Measurements from ENCODE around the gene PPP1R14B.
A peak's percentile ranks its signal among the peaks of the same experiment; 100 is the strongest.

Gene PPP1R14B

DNA sequence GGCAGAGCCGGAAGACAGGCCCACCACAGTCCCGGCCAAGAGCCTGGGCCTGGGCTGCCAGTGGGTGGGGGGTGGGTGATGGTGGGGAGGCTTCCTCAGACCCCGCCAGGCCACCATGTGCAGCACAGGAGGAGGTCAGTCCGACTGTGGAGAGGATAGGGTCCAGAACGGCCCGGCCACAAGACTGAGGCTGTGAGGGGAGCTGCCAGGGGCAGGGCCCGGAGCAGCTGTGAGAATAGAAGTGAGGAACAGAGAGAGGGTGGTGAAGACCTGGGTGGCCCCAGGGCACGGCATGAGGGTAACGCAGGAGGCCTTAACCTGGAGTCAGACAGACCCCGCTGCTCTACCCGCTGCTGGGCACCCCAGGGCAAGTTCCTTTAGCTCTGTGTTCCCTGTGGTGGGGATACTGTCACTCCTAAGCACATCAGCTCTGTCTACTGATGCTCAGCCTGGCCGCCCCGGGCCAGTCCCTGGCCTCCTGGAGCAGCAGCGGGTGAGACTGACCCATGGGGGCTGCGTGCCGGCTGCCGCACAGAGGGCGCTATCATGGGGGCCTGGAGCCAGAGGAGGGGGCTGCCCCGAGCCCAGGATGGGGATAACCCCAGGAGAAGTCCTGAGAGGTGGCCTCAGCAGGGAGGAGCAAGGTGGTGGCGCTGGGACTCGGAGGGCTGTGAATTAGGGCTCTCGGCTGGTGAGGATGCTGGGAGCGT lies 38.5 kb downstream of the PPP1R14B start:
- no peak for DNase-seq

DNA sequence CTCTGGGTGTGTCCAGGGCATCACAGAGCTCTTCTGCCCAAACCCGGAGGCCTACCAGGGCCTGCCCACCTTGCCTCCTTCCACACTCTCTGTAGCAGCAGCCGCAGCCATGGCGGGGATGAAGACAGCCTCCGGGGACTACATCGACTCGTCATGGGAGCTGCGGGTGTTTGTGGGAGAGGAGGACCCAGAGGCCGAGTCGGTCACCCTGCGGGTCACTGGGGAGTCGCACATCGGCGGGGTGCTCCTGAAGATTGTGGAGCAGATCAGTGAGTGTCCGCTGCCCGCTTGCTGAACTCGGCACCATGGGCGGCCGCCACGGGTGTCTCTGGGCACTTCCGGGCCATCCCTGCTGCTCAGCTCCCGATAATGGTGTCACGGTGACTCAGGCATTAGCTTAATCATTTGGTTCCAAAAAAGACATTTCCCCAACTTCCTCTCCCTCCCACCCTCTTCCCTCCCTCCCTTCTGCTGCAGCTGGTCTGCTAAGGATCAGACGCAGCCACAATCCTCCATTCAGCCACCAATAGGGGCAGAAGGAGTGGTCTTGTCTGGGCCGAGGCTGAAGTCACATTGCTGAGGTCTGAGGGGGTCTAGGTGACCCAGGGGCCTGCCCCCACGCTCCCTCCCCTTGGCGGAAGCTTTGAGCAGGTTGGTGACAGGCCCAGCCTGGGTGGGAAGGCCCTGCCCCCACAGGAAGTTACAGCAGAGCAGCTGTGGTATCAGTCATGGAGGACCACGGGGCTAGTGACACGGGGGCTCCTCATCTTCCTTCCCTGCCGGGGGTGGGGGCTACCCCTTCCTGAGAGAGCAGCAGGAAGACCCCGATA lies 39.3 kb downstream of the PPP1R14B start:
- peak; percentile 87 for DNase-seq

- DNase-seq = peak; percentile 88
These were observed 40.1 kb downstream of the PPP1R14B start, which contains the start of gene FERMT3 for GRCh38 chr11:64206457-64207255. FERMT3 (plus strand) TSS chr11:64206721; CDS start chr11:64207365, 644 bp downstream.

- DNase-seq = peak; percentile 74
These were observed 42.2 kb downstream of the PPP1R14B start for GRCh38 chr11:64204464-64204989.

DNA sequence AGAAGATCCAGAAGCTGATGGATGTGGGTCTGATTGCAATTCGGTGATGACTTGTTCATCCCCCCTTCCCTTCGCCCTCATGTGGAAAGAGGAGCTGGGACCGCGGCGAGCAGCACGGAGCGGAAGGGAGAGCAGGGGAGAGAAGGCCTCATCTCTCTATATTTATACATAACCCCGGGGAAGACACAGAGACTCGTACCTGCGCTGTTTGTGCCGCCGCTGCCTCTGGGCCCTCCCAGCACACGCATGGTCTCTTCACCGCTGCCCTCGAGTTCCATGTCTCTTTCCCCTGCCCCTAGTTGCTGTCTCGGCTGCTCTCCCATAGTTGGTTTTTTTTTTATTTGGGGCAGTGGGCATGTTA lies 42.7 kb downstream of the PPP1R14B start:
- no peak for DNase-seq

- DNase-seq = no peak
These were observed 43.2 kb downstream of the PPP1R14B start for GRCh38 chr11:64203421-64204079.

DNA sequence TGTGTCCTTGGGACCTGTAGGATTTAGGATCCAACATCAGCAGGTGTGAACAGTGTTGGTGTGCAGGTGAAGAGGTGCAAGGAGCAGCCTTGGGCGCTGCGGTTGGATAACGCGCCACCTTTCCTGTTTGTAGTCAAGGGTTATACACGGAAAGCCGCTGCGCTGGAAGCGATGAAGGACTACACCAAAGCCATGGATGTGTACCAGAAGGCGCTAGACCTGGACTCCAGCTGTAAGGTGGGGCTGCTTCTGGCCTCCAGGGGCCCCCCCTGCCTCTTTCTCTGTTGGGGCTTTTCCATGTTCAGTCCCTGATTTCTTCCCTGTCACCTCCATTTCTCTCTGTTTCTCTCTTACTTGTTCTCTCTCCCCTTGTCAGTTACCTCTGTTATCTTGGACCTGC lies 43.8 kb downstream of the PPP1R14B start:
- DNase-seq = no peak

GRCh38 chr11:64201543-64201942 lies 45.2 kb downstream of the PPP1R14B start:
- DNase-seq = no peak

DNA sequence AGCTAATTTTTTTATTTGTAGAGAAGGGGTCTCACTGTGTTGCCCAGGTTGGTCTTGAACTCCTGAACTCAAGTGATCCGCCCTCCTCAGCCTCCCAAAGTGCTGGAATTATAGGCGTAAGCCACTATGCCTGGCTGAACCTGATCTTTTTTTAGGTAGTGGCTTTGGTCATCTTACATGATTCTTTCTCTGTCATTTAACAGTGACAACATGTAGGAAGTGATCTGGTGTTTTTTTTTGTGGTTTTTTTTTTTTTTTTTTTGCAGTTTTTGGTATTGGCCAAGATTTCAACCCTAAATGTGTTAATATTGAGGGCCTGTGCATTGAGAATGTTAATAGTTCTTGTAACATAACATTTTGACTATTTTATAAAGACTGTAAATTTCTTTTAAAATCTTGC lies 48.2 kb downstream of the PPP1R14B start:
- no peak for DNase-seq

DNA sequence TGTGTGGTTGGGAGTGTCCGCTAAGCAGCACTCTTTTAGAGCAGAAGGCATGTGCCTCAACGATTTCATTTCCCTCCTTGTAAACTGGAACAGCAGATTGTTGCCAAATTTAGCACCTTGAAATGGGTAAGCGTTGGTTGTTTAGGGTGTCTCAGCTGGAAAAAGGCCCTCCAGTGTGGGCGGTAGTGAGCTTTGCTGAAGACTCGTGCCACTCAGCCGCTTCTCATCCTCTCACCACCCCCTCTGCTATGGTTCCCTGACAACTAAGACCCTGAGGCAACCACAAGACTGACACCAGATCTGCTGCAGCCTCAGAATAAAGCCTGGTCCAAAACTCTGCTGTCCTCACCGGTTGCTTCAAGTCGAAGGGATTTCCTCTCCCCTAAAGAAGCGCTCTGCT lies 50.1 kb downstream of the PPP1R14B start:
- no peak for DNase-seq
